SK-N-SH (cell line): ENCODE results near the gene RXYLT1. TPM values are rescaled to one million over a fixed set of nuclear protein-coding genes. Genes with fewer than 3 reads are reported as not detected.
A peak's percentile ranks its signal among the peaks of the same experiment; 100 is the strongest.

Source experiments
- CTCF ChIA-PET: fragments of 300-600, 350-600 bp; formaldehyde crosslinking; extraction: SDS; loops from one replicate; lab custom pipeline; 2021; lab: Yijun Ruan, JAX
- POLR2A ChIA-PET: fragments of 350-600 bp; sonication (Branson Sonifier 250); formaldehyde crosslinking; extraction: SDS; loops from one replicate; lab custom pipeline; 2020; ENCODE audit warnings: antibody characterized with exemption, inconsistent platforms; lab: Yijun Ruan, JAX
- DNase-seq: peaks from one replicate; pipeline ENCODE4 v3.0.0; 2012
- H2AFZ ChIP-seq: fragments of 200-600 bp; sonication (generic); 2 replicates; pipeline ENCODE4 v1.8.1; 2016; ENCODE audit warnings: antibody characterized with exemption, mild to moderate bottlenecking, low read depth
- H3F3A ChIP-seq: fragments of 200-600 bp; sonication (generic); replicated peaks from 2 replicates; pipeline ENCODE3; 2016; ENCODE audit warnings: antibody characterized with exemption, mild to moderate bottlenecking; ENCODE audit not compliant: insufficient read depth
- H3K27ac ChIP-seq, 2 experiments: fragments of 200-500 bp in 1 of 2; fragments of 200-600 bp in 1 of 2; sonication (Bioruptor generic) in 1 of 2; sonication (generic), shearing (Covaris generic) in 1 of 2; 2 replicates each; pipeline versions ENCODE4 v1.5.1 to v1.6.1; 2014 to 2016; ENCODE audit warnings: low read depth in 2 of 2, inconsistent platforms in 1 of 2, low read length in 1 of 2, mild to moderate bottlenecking in 1 of 2, mixed read lengths in 1 of 2
- H3K27me3 ChIP-seq: fragments of 200-600 bp; sonication (generic), shearing (Covaris generic); 2 replicates; pipeline ENCODE4 v1.6.1; 2016; ENCODE audit warnings: mixed run types; ENCODE audit not compliant: insufficient read depth
- H3K36me3 ChIP-seq, 2 experiments: fragments of 200-500 bp in 1 of 2; fragments of 200-600 bp in 1 of 2; sonication (Bioruptor generic) in 1 of 2; sonication (generic) in 1 of 2; replicated peaks in 1 of 2; 2 replicates each; pipeline versions ENCODE3 to v1.5.1; 2014 to 2016; ENCODE audit warnings: low read length in 1 of 2, mild to moderate bottlenecking in 1 of 2; ENCODE audit not compliant: insufficient read depth in 2 of 2, control insufficient read depth in 1 of 2
- H3K4me1 ChIP-seq, 2 experiments: fragments of 200-500 bp in 1 of 2; fragments of 200-600 bp in 1 of 2; sonication (Bioruptor generic) in 1 of 2; sonication (generic), shearing (Covaris generic) in 1 of 2; 2 replicates each; pipeline versions ENCODE4 v1.5.1 to v1.6.1; 2014 to 2016; ENCODE audit warnings: low read depth in 1 of 2, low read length in 1 of 2, mixed run types in 1 of 2; ENCODE audit not compliant: insufficient read depth in 2 of 2, control insufficient read depth in 1 of 2
- H3K4me2 ChIP-seq: fragments of 200-600 bp; sonication (generic), shearing (Covaris generic); 2 replicates; pipeline ENCODE4 v1.6.1; 2017; ENCODE audit warnings: mixed run types
- H3K4me3 ChIP-seq, 2 experiments: fragments of 200-500 bp in 1 of 2; fragments of 200-600 bp in 1 of 2; sonication (Bioruptor generic) in 1 of 2; sonication (generic), shearing (Covaris generic) in 1 of 2; 2 replicates each; pipeline versions ENCODE4 v1.5.1 to v1.8.1; 2014 to 2016; ENCODE audit warnings: low read depth in 2 of 2, inconsistent platforms in 1 of 2, low read length in 1 of 2, mild to moderate bottlenecking in 1 of 2, mixed read lengths in 1 of 2, moderate library complexity in 1 of 2
- H3K79me2 ChIP-seq: fragments of 200-600 bp; sonication (generic); 2 replicates; pipeline ENCODE4 v1.8.1; 2017; ENCODE audit warnings: mild to moderate bottlenecking; ENCODE audit not compliant: insufficient read depth
- H3K9ac ChIP-seq: fragments of 200-600 bp; sonication (generic); 2 replicates; pipeline ENCODE4 v1.6.1; 2017; ENCODE audit warnings: mixed run types
- H3K9me2 ChIP-seq: fragments of 200-600 bp; sonication (generic); 2 replicates; pipeline ENCODE4 v1.6.1; 2017; ENCODE audit warnings: mixed run types
- H3K9me3 ChIP-seq: fragments of 200-600 bp; sonication (generic); 2 replicates; pipeline ENCODE4 v1.6.1; 2017; ENCODE audit warnings: mixed run types, mild to moderate bottlenecking, moderate library complexity
- H4K20me1 ChIP-seq: fragments of 200-600 bp; sonication (generic); 2 replicates; pipeline ENCODE4 v1.6.1; 2017; ENCODE audit warnings: mild to moderate bottlenecking, mixed run types; ENCODE audit not compliant: insufficient read depth
- FOSL2 ChIP-seq: IDR thresholded peaks from 2 replicates; pipeline ENCODE4 v1.4.0; 2012; ENCODE audit warnings: low read depth, mild to moderate bottlenecking, moderate library complexity, borderline replicate concordance
- FOXJ3 ChIP-seq: sonication (generic); formaldehyde crosslinking; IDR thresholded peaks from 2 replicates; pipeline ENCODE4 v1.5.1; 2020; ENCODE audit warnings: mild to moderate bottlenecking, missing genetic modification reagents
- GATA2 ChIP-seq: sonication (generic); formaldehyde crosslinking; IDR thresholded peaks from 2 replicates; pipeline ENCODE4 v1.5.0; 2020; ENCODE audit warnings: mild to moderate bottlenecking, missing genetic modification reagents
- JUND ChIP-seq: IDR thresholded peaks from 2 replicates; pipeline ENCODE4 v1.4.0; 2012
- NRF1 ChIP-seq: IDR thresholded peaks from 2 replicates; pipeline ENCODE4 v1.6.1; 2012; ENCODE audit warnings: low read depth, mild to moderate bottlenecking, low read length
- RAD21 ChIP-seq: IDR thresholded peaks from 2 replicates; pipeline ENCODE4 v1.6.1; 2012; ENCODE audit warnings: mild to moderate bottlenecking, low read length
- RFX5 ChIP-seq: IDR thresholded peaks from 2 replicates; pipeline ENCODE4 v1.6.1; 2012; ENCODE audit warnings: mild to moderate bottlenecking, improper control_type of control experiment, low read length
- SMC3 ChIP-seq: IDR thresholded peaks from 2 replicates; pipeline ENCODE4 v1.6.1; 2012; ENCODE audit warnings: low read depth, low read length, improper control_type of control experiment
- WGBS: methylation state at CpG from one replicate; pipeline ENCODE4 v1.1.6; 2017; ENCODE audit warnings: low lambda C conversion rate; 5-methylcytosine and 5-hydroxymethylcytosine counted together
- polyA plus RNA-seq, 3 experiments: library from polyadenylated mRNA; depleted of rRNA; stranded (reverse); fragments of >200 nt; gene quantifications; 2 replicates each; pipeline ENCODE4 v1.2.3, GENCODE V29; 2012
- TF ChIP-seq, protein P1 (sequence below): IDR thresholded peaks from 2 replicates; pipeline ENCODE4 v1.6.1; 2012; ENCODE audit warnings: mild to moderate bottlenecking, low read depth, low read length, moderate library complexity
- TF ChIP-seq, protein P2 (sequence below): fragments of 200-600 bp; sonication (generic); IDR thresholded peaks from 2 replicates; pipeline ENCODE4 v1.6.1; 2017; ENCODE audit warnings: antibody characterized with exemption, mild to moderate bottlenecking, moderate library complexity

RXYLT1 gene
- polyA plus RNA-seq, 1 of the 3 experiments (the other 2 are of a cell fraction): 10.7 TPM

DNA sequence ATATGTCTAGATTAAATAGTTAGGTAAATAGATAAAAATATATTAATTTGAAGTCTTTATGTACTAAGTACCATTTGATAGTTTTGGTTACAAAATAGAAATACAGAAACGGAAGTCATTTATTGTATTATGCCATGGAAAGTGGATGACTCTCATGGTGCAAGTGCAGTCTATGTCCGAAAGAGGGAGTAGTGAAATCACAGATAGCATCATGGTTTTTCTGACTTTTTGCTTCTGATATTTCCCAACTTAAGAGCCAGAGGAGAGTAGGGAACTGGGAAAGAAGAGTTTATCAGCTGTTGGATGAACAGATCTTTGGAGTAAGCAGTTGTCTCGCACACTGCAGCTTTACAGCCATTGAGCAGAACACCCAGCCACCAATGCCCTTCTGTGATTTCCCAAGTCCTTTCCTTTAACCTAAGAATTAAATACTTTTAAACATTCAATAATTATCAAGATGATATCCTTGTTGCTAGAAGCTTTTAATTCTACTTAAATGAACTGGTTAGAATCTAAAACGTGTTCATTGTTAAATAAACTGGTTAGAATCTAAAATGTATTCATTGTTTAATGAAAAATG, 46.4 kb downstream of the RXYLT1 start:
- Histone ChIP-seq H3K27ac (no peak overlapping the region), H3K9ac (no peak overlapping the region), H3K9me3 (no peaks in the 10 kb centered on the region), H3K4me3 (peak overlapping the region in 1 of 2 experiments; percentile 37; a peak in 1 of 4 replicates), H2AFZ (no peak overlapping the region), H3F3A (no peaks in the 10 kb centered on the region), H3K4me1 (no peaks in the 10 kb centered on the region), H4K20me1 (no peaks in the 10 kb centered on the region), H3K27me3 (no peaks in the 10 kb centered on the region), H3K79me2 (no peaks in the 10 kb centered on the region), H3K36me3 (no peaks in the 10 kb centered on the region), H3K4me2 (no peak overlapping the region), H3K9me2 (no peaks in the 10 kb centered on the region)
- DNase-seq: peak; percentile 72
- ChIA-PET CTCF (interaction anchor here (0.7 to 5.6 kb wide), 28 partner anchors 8 to 871 kb away, joined by 3 to 36 read pairs (median 4); partner anchors contain the start of gene SRGAP1), POLR2A (no interaction called here)
- TF ChIP-seq GATA2 (CRISPR knock-in tag) (no peak), SMC3 (peak; percentile 78), FOSL2 (no peak), RAD21 (peak; percentile 98), RFX5 (peak; percentile 44; the same call in 1 of the 2 replicates), JUND (no peak)
- TF ChIP-seq, protein P1, sequence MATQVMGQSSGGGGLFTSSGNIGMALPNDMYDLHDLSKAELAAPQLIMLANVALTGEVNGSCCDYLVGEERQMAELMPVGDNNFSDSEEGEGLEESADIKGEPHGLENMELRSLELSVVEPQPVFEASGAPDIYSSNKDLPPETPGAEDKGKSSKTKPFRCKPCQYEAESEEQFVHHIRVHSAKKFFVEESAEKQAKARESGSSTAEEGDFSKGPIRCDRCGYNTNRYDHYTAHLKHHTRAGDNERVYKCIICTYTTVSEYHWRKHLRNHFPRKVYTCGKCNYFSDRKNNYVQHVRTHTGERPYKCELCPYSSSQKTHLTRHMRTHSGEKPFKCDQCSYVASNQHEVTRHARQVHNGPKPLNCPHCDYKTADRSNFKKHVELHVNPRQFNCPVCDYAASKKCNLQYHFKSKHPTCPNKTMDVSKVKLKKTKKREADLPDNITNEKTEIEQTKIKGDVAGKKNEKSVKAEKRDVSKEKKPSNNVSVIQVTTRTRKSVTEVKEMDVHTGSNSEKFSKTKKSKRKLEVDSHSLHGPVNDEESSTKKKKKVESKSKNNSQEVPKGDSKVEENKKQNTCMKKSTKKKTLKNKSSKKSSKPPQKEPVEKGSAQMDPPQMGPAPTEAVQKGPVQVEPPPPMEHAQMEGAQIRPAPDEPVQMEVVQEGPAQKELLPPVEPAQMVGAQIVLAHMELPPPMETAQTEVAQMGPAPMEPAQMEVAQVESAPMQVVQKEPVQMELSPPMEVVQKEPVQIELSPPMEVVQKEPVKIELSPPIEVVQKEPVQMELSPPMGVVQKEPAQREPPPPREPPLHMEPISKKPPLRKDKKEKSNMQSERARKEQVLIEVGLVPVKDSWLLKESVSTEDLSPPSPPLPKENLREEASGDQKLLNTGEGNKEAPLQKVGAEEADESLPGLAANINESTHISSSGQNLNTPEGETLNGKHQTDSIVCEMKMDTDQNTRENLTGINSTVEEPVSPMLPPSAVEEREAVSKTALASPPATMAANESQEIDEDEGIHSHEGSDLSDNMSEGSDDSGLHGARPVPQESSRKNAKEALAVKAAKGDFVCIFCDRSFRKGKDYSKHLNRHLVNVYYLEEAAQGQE: no peak
- TF ChIP-seq, protein P2, sequence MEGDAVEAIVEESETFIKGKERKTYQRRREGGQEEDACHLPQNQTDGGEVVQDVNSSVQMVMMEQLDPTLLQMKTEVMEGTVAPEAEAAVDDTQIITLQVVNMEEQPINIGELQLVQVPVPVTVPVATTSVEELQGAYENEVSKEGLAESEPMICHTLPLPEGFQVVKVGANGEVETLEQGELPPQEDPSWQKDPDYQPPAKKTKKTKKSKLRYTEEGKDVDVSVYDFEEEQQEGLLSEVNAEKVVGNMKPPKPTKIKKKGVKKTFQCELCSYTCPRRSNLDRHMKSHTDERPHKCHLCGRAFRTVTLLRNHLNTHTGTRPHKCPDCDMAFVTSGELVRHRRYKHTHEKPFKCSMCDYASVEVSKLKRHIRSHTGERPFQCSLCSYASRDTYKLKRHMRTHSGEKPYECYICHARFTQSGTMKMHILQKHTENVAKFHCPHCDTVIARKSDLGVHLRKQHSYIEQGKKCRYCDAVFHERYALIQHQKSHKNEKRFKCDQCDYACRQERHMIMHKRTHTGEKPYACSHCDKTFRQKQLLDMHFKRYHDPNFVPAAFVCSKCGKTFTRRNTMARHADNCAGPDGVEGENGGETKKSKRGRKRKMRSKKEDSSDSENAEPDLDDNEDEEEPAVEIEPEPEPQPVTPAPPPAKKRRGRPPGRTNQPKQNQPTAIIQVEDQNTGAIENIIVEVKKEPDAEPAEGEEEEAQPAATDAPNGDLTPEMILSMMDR: peak; percentile 88
- 6% methylated on average over 4 of the region's 4 CpGs for WGBS

DNA sequence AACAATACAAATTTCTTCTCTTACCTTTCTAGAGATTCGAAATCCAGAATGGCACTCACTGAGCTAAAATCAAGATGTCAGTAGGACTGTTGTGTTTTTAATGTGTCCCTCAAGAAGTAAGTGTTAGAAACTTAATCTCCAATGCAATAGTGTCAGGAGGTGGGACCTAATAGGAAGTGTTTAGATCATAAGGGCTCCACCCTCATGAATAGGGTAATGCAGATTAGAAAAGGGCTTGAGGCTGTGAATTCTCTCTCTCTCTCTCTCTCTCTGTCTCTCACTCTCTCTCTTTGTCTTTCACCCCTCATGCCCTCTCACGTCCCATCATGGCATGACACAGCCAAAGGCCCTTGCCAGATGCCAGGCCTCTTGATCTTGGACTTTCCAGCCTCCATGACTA, 49.2 kb downstream of the RXYLT1 start:
- no peak overlapping the region for H2AFZ ChIP-seq
- H3K4me1 ChIP-seq: no peaks in the 10 kb centered on the region
- no peak overlapping the region for H3K4me3 ChIP-seq
- H3K79me2 ChIP-seq: no peaks in the 10 kb centered on the region
- TF ChIP-seq FOXJ3 (CRISPR knock-in tag) (no peak), NRF1 (no peak)
- TF ChIP-seq, all 33 proteins: peak for 0
- Histone ChIP-seq H3K4me2 (no peak overlapping the region), H3K9me3 (no peaks in the 10 kb centered on the region), H4K20me1 (no peaks in the 10 kb centered on the region), H3K9me2 (no peaks in the 10 kb centered on the region), H3F3A (no peaks in the 10 kb centered on the region), H3K9ac (no peak overlapping the region), H3K27me3 (no peaks in the 10 kb centered on the region), H3K27ac (no peak overlapping the region), H3K36me3 (no peaks in the 10 kb centered on the region)
- ChIA-PET POLR2A (no interaction called here), CTCF (interaction anchor here (1.5 to 5.6 kb wide), 2 partner anchors 11 to 429 kb away, joined by 4 to 36 read pairs; no protein-coding TSS in a partner anchor)
- DNase-seq: no peak
- 45% methylated on average over 2 of the region's 2 CpGs for WGBS
